WERI-Rb-1 (cell line): Measurements from ENCODE around the gene MAST3.

Experiments
- DNase-seq: peaks from one replicate; pipeline ENCODE4 v3.0.0-alpha.2; 2020
- H3K27ac ChIP-seq: fragments of 250-450 bp; sonication (Bioruptor Pico); 2 replicates; pipeline ENCODE4 v1.5.1; 2020; ENCODE audit warnings: mild to moderate bottlenecking, moderate library complexity
- H3K27me3 ChIP-seq: fragments of 250-450 bp; sonication (Bioruptor Pico); 2 replicates; pipeline ENCODE4 v1.5.1; 2021; ENCODE audit warnings: mild to moderate bottlenecking, low read depth, moderate library complexity; ENCODE audit not compliant: insufficient read depth, severe bottlenecking
- H3K36me3 ChIP-seq: fragments of 250-450 bp; sonication (Bioruptor Pico); 2 replicates; pipeline ENCODE4 v1.5.1; 2020; ENCODE audit warnings: mild to moderate bottlenecking, moderate library complexity
- H3K4me3 ChIP-seq: 2 replicates; pipeline ENCODE4 v1.5.1; 2011; ENCODE audit warnings: low read depth, mild to moderate bottlenecking, control low read depth, low read length
- H3K9me3 ChIP-seq: fragments of 250-450 bp; sonication (Bioruptor Pico); 2 replicates; pipeline ENCODE4 v1.5.1; 2021; ENCODE audit warnings: mild to moderate bottlenecking, moderate library complexity; ENCODE audit not compliant: severe bottlenecking
- CTCF ChIP-seq: IDR thresholded peaks from 2 replicates; pipeline ENCODE4 v1.5.1; 2011; ENCODE audit warnings: low read depth, mild to moderate bottlenecking, control low read depth, inconsistent platforms, low read length

Gene MAST3

GRCh38 chr19:18173054-18173571 lies 75.5 kb downstream of the MAST3 start:
- TF ChIP-seq CTCF, result no peak
- Histone ChIP-seq H3K4me3 (no peak overlapping the region), H3K27me3 (no peaks in the 10 kb centered on the region), H3K9me3 (no peaks in the 10 kb centered on the region), H3K36me3 (peaks cover 15% of the 10 kb centered on the region), H3K27ac (no peak overlapping the region)
- DNase-seq, result no peak

GRCh38 chr19:18173572-18174288 lies 76.2 kb downstream of the MAST3 start, which contains the start of gene IFI30:
Gene IFI30, plus strand, starts transcription at chr19:18173813. Its CDS starts 29 bp downstream, at chr19:18173842.
- peaks cover 8% of the 10 kb centered on the region for H3K36me3 ChIP-seq
- H3K4me3 ChIP-seq, result no peak within 1 kb of the TSS
- no peak for TF ChIP-seq CTCF
- H3K9me3 ChIP-seq, result no peaks in the 10 kb centered on the region
- H3K27me3 ChIP-seq, result no peaks in the 10 kb centered on the region
- DNase-seq, result no peak
- H3K27ac ChIP-seq, result no peak within 1 kb of the TSS

- H3K9me3 ChIP-seq, result no peaks in the 10 kb centered on the region
- DNase-seq, result no peak
- no peak overlapping the region for H3K27ac ChIP-seq
- H3K27me3 ChIP-seq, result no peaks in the 10 kb centered on the region
- no peak overlapping the region for H3K4me3 ChIP-seq
- H3K36me3 ChIP-seq, result no peaks in the 10 kb centered on the region; the same call in none of the 2 replicates
- no peak for TF ChIP-seq CTCF
Measured at GRCh38 chr19:18174983-18175382, 77.4 kb downstream of the MAST3 start.

GRCh38 chr19:18176367-18177310 lies 79.1 kb downstream of the MAST3 start:
- H3K9me3 ChIP-seq, result no peaks in the 10 kb centered on the region
- no peak for DNase-seq
- no peaks in the 10 kb centered on the region for H3K27me3 ChIP-seq
- no peak overlapping the region for H3K27ac ChIP-seq
- no peak overlapping the region for H3K4me3 ChIP-seq
- no peak for TF ChIP-seq CTCF
- H3K36me3 ChIP-seq, result no peaks in the 10 kb centered on the region

- Histone ChIP-seq H3K9me3 (no peaks in the 10 kb centered on the region), H3K27ac (no peak overlapping the region)
- no peak for TF ChIP-seq CTCF
Measured at GRCh38 chr19:18179957-18180356, 82.4 kb downstream of the MAST3 start.

More at GRCh38 chr19:18179957-18180356, 82.4 kb downstream of the MAST3 start:
- H3K27me3 ChIP-seq, result no peaks in the 10 kb centered on the region
- H3K4me3 ChIP-seq, result no peak overlapping the region
- no peak for DNase-seq
- H3K36me3 ChIP-seq, result no peaks in the 10 kb centered on the region
